ENCODE results near the gene ARHGAP26. TPM values are rescaled to one million over a fixed set of nuclear protein-coding genes. Genes with fewer than 3 reads are reported as not detected.

The ARHGAP26 gene
- total RNA-seq, 1 donor = 1.7 TPM

- no peak for DNase-seq (ENCODE audit: low read depth)
- H3K4me3 ChIP-seq (ENCODE audit: low read depth, low read length) = no peak overlapping the region
- no peak for TF ChIP-seq CTCF (IDR thresholded peaks at IDR 0.05; ENCODE audit: insufficient read depth, low read depth, low read length)
These were observed 440.4 kb downstream of the ARHGAP26 start for GRCh38 chr5:143210576-143210975.

DNA sequence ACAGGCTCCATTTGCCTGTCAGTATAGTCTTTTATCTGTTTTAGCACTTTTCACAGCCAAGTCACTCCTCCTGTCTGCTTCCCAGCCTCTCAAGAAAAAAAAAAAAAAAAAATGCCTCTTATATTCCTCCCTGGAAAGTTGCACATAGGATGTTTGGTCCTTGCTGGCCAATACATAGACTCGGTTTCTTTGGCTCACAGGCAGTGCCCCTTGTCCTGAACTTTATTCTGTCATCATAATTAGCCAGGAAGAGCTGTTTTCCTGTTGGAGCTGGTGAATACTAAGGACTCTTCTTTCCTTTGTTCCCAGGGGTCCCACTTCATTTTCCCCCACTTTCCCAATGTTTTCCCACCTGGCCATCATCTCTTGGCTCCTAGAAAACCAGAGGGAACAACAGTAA is 442.1 kb downstream of the ARHGAP26 start:
- H3K4me3 ChIP-seq (ENCODE audit: low read depth, low read length) = no peak overlapping the region
- DNase-seq (ENCODE audit: low read depth) = no peak
- no peak for TF ChIP-seq CTCF (IDR thresholded peaks at IDR 0.05; ENCODE audit: insufficient read depth, low read depth, low read length)

DNA sequence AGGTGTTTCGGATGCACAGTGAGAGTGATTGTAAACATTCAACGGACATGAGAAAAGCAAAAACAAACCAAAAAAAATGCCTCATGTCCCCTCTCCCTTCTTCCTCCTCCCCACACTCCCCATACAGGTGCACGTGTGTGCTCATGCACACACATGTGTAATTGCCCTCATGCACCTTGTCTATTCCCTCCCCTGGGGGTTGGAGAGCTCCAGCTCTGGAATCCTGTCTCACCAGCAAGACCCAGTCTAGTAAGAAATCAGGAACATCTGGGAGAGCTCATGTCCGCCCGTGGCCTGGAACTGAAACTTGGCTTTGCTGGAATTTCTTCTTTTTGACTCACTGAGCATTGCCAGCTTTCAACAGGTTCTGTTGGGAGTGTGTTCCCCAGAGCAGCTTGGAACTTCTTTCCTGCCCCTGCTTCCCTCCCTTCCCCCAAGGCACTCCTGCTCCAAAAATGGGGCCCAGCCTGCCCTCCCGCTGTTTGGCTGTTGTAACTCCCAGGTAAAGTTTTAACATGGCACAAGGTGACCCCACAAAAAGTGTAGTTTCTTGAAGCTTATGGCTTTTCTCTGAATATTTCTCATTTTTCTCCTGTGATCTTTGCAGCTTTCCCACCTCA is 443.2 kb downstream of the ARHGAP26 start:
- no peak overlapping the region for H3K4me3 ChIP-seq (ENCODE audit: low read depth, low read length)
- peak; percentile 62 for DNase-seq (ENCODE audit: low read depth)
- TF ChIP-seq CTCF (IDR thresholded peaks at IDR 0.05; ENCODE audit: insufficient read depth, low read depth, low read length) = no peak

- DNase-seq (ENCODE audit: low read depth) = no peak
- TF ChIP-seq CTCF (IDR thresholded peaks at IDR 0.05; ENCODE audit: insufficient read depth, low read depth, low read length) = no peak
These were observed 443.7 kb downstream of the ARHGAP26 start for GRCh38 chr5:143213851-143214363.

GRCh38 chr5:143214458-143214857 is 444.3 kb downstream of the ARHGAP26 start:
- no peak for DNase-seq (ENCODE audit: low read depth)
- H3K4me3 ChIP-seq (ENCODE audit: low read depth, low read length) = no peak overlapping the region
- TF ChIP-seq CTCF (IDR thresholded peaks at IDR 0.05; ENCODE audit: insufficient read depth, low read depth, low read length) = no peak

More at GRCh38 chr5:143213851-143214363, 443.7 kb downstream of the ARHGAP26 start:
- H3K4me3 ChIP-seq (ENCODE audit: low read depth, low read length) = no peak overlapping the region

DNA sequence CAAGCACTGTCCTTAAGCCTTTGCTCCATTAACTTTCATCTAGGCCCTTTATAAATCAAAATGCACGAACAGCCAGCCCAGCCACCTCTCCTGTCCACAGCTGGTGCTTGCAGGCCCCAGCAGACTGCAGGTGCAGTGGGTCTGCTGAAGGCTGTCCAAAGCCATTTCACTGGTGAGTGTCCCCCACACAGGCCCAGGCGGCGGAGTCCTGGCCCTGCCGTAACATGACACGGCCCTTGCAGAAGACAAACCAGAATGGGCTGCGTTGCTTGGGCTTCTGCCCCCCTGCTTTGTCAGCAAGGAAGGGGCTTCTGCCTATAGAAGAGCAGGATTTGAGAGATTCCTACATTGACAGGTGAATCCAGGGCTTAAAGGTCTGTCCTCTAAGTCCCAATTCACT is 444.7 kb downstream of the ARHGAP26 start:
- no peak overlapping the region for H3K4me3 ChIP-seq (ENCODE audit: low read depth, low read length)
- no peak for TF ChIP-seq CTCF (IDR thresholded peaks at IDR 0.05; ENCODE audit: insufficient read depth, low read depth, low read length)
- DNase-seq (ENCODE audit: low read depth) = no peak

DNA sequence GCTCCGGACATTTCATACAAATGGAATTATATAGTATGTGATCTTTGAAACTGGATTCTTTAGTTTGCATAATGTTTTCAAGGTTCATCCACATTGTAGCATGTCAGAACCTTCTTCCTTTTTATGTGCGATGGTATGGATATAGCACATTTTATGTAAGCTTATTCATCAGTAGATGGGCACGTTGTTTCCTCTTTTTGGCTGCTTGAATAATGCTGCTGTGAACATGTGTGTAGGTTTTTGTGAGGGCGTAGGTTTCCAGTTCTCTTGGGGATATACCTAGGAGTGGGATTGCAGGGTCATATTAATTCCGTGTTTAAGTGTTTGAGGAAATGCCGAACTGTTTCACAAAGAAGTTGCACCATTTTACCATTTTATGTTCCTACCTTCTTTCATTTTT is 445.5 kb downstream of the ARHGAP26 start:
- no peak for TF ChIP-seq CTCF (IDR thresholded peaks at IDR 0.05; ENCODE audit: insufficient read depth, low read depth, low read length)

More for the DNA sequence above, 445.5 kb downstream of the ARHGAP26 start:
- DNase-seq (ENCODE audit: low read depth) = no peak
- H3K4me3 ChIP-seq (ENCODE audit: low read depth, low read length) = no peak overlapping the region
